HepG2 (cell line): ENCODE results near the gene MTHFR. TPM values are rescaled to one million over a fixed set of nuclear protein-coding genes. Genes with fewer than 3 reads are reported as not detected.

Experiments
- ATAC-seq: fragments of 200-7000 bp; cut with Tn5 transposase; 3 replicates; pipeline ENCODE4 v1.9.1; 2020; ENCODE audit warnings: mild to moderate bottlenecking, moderate library complexity
- BruUV-seq: library from RNA; stranded (reverse); fragments of 400-500 nt; replicated peaks from 2 replicates; lab custom pipeline; 2021; lab: Mats Ljungman, UMichigan
- CTCF ChIA-PET: fragments of 300-600 bp; formaldehyde crosslinking; extraction: SDS; loops from one replicate; lab custom pipeline; 2021; ENCODE audit warnings: low total read pairs, inconsistent platforms, low intra/inter-chr PET ratio; lab: Yijun Ruan, JAX
- POLR2A ChIA-PET: fragments of 350-600 bp; sonication (Branson Sonifier 250); formaldehyde crosslinking; loops from one replicate; lab custom pipeline; 2020; ENCODE audit warnings: antibody characterized with exemption, inconsistent platforms; lab: Yijun Ruan, JAX
- DNase-seq: peaks from one replicate; pipeline ENCODE4 v3.0.0-alpha.2; 2015; ENCODE audit warnings: low spot score
- FAIRE-seq: peaks from 3 replicates; lab custom pipeline; 2011; peaks lifted over from hg19 to GRCh38; lab: Jason Lieb, UNC
- H2AFZ ChIP-seq: one replicate; pipeline ENCODE4 v1.6.1; 2011; ENCODE audit warnings: low read length, inconsistent platforms
- H3K27ac ChIP-seq: fragments of 300-600 bp; 3 replicates; pipeline ENCODE4 v1.8.0; 2011; ENCODE audit warnings: mixed run types, mild to moderate bottlenecking, mixed read lengths, low read length, inconsistent platforms; ENCODE audit not compliant: insufficient read depth; ENCODE audit errors: extremely low read length
- H3K27me3 ChIP-seq, 2 experiments: fragments of 200-600 bp in 1 of 2; 2 replicates in 1 of 2; 3 replicates in 1 of 2; pipeline versions ENCODE4 v1.6.0 to v1.8.0; 2011; ENCODE audit warnings: low read length in 2 of 2, mild to moderate bottlenecking in 2 of 2, moderate library complexity in 2 of 2, inconsistent platforms in 1 of 2; ENCODE audit not compliant: insufficient read depth in 2 of 2, control insufficient read depth in 1 of 2
- H3K36me3 ChIP-seq, 2 experiments: fragments of 200-600 bp in 1 of 2; replicated peaks in 1 of 2; 2 replicates in 1 of 2; 3 replicates in 1 of 2; pipeline versions ENCODE4 v1.5.1 to v1.8.0; 2011; ENCODE audit warnings: low read length in 2 of 2, inconsistent platforms in 1 of 2; ENCODE audit not compliant: insufficient read depth in 2 of 2, control insufficient read depth in 1 of 2
- H3K4me1 ChIP-seq: 2 replicates; pipeline ENCODE4 v1.5.1; 2012; ENCODE audit warnings: low read length, inconsistent platforms; ENCODE audit not compliant: insufficient read depth
- H3K4me2 ChIP-seq: 2 replicates; pipeline ENCODE4 v1.6.0; 2011; ENCODE audit warnings: low read depth, low read length, inconsistent platforms
- H3K4me3 ChIP-seq, 3 experiments: fragments of 200-600 bp in 1 of 3; sonication (generic), shearing (Covaris generic) in 1 of 3; replicated peaks in 1 of 3; 2 replicates each; pipeline ENCODE4 v1.5.1; 2011 to 2016; ENCODE audit warnings: low read length in 3 of 3, inconsistent platforms in 2 of 3, low read depth in 2 of 3, mild to moderate bottlenecking in 2 of 3, control low read depth in 1 of 3, mixed read lengths in 1 of 3; ENCODE audit not compliant: insufficient read depth in 1 of 3
- H3K79me2 ChIP-seq: one replicate; pipeline ENCODE4 v1.6.1; 2011; ENCODE audit warnings: low read length, inconsistent platforms; ENCODE audit not compliant: insufficient read depth
- H3K9ac ChIP-seq: 2 replicates; pipeline ENCODE4 v1.6.0; 2011; ENCODE audit warnings: mild to moderate bottlenecking, low read depth, low read length, inconsistent platforms; ENCODE audit not compliant: insufficient read depth
- H3K9me3 ChIP-seq: 2 replicates; pipeline ENCODE4 v1.5.1; 2012; ENCODE audit warnings: mild to moderate bottlenecking, low read length
- H4K20me1 ChIP-seq: 2 replicates; pipeline ENCODE4 v1.6.0; 2011; ENCODE audit warnings: inconsistent platforms, mild to moderate bottlenecking, low read length, moderate library complexity; ENCODE audit not compliant: insufficient read depth
- POLR2G ChIP-seq: fragments of 200-400 bp; formaldehyde crosslinking; IDR thresholded peaks from 2 replicates; pipeline ENCODE4 v1.6.1; 2018; ENCODE audit warnings: mild to moderate bottlenecking, low read depth, low read length, moderate library complexity
- PRDM15 ChIP-seq: sonication (generic); formaldehyde crosslinking; IDR thresholded peaks from 2 replicates; pipeline ENCODE4 v1.4.0; 2020; ENCODE audit warnings: missing genetic modification reagents
- RARA ChIP-seq: IDR thresholded peaks from 2 replicates; pipeline ENCODE4 v1.6.1; 2016; ENCODE audit warnings: missing genetic modification reagents, missing compliant biosample characterization
- ZNF326 ChIP-seq: sonication (generic); formaldehyde crosslinking; IDR thresholded peaks from 2 replicates; pipeline ENCODE4 v1.4.0; 2020; ENCODE audit warnings: missing genetic modification reagents, borderline replicate concordance
- ZNF674 ChIP-seq: sonication (generic); formaldehyde crosslinking; IDR thresholded peaks from 2 replicates; pipeline ENCODE4 v1.5.0; 2020; ENCODE audit warnings: low read depth, mild to moderate bottlenecking, missing genetic modification reagents
- ZSCAN21 ChIP-seq: sonication (generic); formaldehyde crosslinking; IDR thresholded peaks from 2 replicates; pipeline ENCODE4 v1.8.0; 2022; ENCODE audit warnings: mild to moderate bottlenecking, missing genetic modification reagents, moderate library complexity, borderline replicate concordance
- WGBS: methylation state at CpG from one replicate; pipeline ENCODE4 v1.1.6; 2017; ENCODE audit warnings: low lambda C conversion rate; 5-methylcytosine and 5-hydroxymethylcytosine counted together
- in situ Hi-C: cut with HindIII; loops from 2 replicates; pipeline ENCODE4 v1.10.0; 2017; ENCODE audit warnings: low pct_unique_long_range_greater_than_20kb; ENCODE audit not compliant: extremely low pct_ligation_motif_present
- intact Hi-C: fragments of 100-400 bp; cut with micrococcal nuclease; formaldehyde crosslinking; loops from one replicate; pipeline ENCODE4 v1.10.0; 2022; ENCODE audit not compliant: unreplicated experiment
- polyA plus RNA-seq, 8 experiments: library from polyadenylated mRNA; depleted of rRNA in 3 of 8; stranded (reverse) in 7 of 8; unstranded in 1 of 8; fragments of >200 nt; fragmentation: Illumina TruSeq in 4 of 8; extraction: Trizol in 4 of 8; gene quantifications; 2 replicates each; pipeline versions ENCODE4 v1.2.1 to v1.2.3, GENCODE V29; 2011 to 2016; ENCODE audit warnings: low read depth in 4 of 8, missing spikeins in 1 of 8, mixed read lengths in 1 of 8; ENCODE audit not compliant: insufficient read depth in 1 of 8
- total RNA-seq, 5 experiments: library from RNA; depleted of rRNA; stranded (reverse); fragments of >200 nt; fragmentation: Illumina TruSeq; extraction: Trizol; gene quantifications; 2 replicates each; pipeline ENCODE4 v1.2.3, GENCODE V29; 2016; ENCODE audit warnings: low read depth in 1 of 5
- TF ChIP-seq, protein P1 (sequence below): sonication (generic); formaldehyde crosslinking; IDR thresholded peaks from 2 replicates; pipeline ENCODE4 v1.4.0; 2020; ENCODE audit warnings: missing genetic modification reagents; ENCODE audit errors: not compliant biosample characterization
- TF ChIP-seq, protein P2 (sequence below): sonication (generic); formaldehyde crosslinking; IDR thresholded peaks from 2 replicates; pipeline ENCODE4 v1.9.0; 2021; ENCODE audit warnings: mild to moderate bottlenecking, missing genetic modification reagents
- TF ChIP-seq, protein P3 (sequence below): sonication (generic); formaldehyde crosslinking; IDR thresholded peaks from 2 replicates; pipeline ENCODE4 v1.5.0; 2020; ENCODE audit warnings: mild to moderate bottlenecking, missing genetic modification reagents

MTHFR gene
- total and polyA plus RNA-seq, 2 of the 13 experiments (the other 11 are each of a cell fraction or from before 2014, with no cell fraction given), result 3.8 to 8.2 TPM

DNA sequence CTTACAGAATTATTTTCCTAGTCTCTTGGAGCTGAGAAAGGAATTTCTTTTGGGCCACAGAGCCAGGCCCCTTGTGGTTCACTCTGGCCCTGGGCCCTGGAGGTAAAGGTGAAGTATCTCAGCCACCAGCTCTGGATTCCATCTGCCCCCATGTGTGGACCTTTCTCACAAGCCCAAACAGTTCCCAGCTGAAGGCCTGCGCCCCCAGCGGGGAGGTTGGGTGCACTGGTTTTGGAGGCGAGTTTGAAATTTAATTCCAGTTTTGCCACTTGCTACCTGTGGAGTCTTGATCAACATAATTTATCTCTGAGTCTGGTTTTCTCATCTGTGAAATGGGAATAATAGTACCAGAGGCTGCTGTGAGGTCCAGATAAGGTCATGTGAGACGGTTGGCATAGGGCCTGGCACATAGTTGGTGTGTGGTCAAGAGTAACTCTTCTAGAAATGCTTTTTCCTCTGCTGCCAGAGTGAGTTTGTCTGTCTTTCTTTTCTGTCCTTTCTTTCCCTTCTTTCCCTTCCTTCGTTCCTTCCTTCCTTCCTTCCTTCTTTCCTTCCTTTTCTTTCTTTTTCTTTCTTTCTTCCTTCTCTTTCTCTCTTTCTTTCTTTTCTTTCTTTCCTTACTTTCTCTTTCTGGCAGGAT lies 63.7 kb downstream of the MTHFR start:
- H3K36me3 ChIP-seq, result peaks cover 0 to 1% of the 10 kb centered on the region in 2 experiments; a peak in 1 of 5 replicates
- no peaks in the 10 kb centered on the region for H3K79me2 ChIP-seq
- FAIRE-seq (no peak), ATAC-seq (no peak), DNase-seq (no peak)
- ChIA-PET CTCF (no interaction called here), POLR2A (no interaction called here)
- no peak for TF ChIP-seq PRDM15 (CRISPR knock-in tag)
- TF ChIP-seq, protein P1, sequence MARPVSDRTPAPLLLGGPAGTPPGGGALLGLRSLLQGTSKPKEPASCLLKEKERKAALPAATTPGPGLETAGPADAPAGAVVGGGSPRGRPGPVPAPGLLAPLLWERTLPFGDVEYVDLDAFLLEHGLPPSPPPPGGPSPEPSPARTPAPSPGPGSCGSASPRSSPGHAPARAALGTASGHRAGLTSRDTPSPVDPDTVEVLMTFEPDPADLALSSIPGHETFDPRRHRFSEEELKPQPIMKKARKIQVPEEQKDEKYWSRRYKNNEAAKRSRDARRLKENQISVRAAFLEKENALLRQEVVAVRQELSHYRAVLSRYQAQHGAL (CRISPR knock-in tag), result no peak
- no peak for TF ChIP-seq POLR2G
- no peak for TF ChIP-seq ZNF674 (CRISPR knock-in tag)
- TF ChIP-seq ZNF326 (CRISPR knock-in tag), result no peak
- TF ChIP-seq RARA (CRISPR knock-in tag), result no peak
- TF ChIP-seq, protein P2, sequence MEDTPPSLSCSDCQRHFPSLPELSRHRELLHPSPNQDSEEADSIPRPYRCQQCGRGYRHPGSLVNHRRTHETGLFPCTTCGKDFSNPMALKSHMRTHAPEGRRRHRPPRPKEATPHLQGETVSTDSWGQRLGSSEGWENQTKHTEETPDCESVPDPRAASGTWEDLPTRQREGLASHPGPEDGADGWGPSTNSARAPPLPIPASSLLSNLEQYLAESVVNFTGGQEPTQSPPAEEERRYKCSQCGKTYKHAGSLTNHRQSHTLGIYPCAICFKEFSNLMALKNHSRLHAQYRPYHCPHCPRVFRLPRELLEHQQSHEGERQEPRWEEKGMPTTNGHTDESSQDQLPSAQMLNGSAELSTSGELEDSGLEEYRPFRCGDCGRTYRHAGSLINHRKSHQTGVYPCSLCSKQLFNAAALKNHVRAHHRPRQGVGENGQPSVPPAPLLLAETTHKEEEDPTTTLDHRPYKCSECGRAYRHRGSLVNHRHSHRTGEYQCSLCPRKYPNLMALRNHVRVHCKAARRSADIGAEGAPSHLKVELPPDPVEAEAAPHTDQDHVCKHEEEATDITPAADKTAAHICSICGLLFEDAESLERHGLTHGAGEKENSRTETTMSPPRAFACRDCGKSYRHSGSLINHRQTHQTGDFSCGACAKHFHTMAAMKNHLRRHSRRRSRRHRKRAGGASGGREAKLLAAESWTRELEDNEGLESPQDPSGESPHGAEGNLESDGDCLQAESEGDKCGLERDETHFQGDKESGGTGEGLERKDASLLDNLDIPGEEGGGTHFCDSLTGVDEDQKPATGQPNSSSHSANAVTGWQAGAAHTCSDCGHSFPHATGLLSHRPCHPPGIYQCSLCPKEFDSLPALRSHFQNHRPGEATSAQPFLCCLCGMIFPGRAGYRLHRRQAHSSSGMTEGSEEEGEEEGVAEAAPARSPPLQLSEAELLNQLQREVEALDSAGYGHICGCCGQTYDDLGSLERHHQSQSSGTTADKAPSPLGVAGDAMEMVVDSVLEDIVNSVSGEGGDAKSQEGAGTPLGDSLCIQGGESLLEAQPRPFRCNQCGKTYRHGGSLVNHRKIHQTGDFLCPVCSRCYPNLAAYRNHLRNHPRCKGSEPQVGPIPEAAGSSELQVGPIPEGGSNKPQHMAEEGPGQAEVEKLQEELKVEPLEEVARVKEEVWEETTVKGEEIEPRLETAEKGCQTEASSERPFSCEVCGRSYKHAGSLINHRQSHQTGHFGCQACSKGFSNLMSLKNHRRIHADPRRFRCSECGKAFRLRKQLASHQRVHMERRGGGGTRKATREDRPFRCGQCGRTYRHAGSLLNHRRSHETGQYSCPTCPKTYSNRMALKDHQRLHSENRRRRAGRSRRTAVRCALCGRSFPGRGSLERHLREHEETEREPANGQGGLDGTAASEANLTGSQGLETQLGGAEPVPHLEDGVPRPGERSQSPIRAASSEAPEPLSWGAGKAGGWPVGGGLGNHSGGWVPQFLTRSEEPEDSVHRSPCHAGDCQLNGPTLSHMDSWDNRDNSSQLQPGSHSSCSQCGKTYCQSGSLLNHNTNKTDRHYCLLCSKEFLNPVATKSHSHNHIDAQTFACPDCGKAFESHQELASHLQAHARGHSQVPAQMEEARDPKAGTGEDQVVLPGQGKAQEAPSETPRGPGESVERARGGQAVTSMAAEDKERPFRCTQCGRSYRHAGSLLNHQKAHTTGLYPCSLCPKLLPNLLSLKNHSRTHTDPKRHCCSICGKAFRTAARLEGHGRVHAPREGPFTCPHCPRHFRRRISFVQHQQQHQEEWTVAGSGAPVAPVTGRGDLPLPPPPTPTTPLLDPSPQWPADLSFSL (CRISPR knock-in tag), result no peak
- TF ChIP-seq, protein P3, sequence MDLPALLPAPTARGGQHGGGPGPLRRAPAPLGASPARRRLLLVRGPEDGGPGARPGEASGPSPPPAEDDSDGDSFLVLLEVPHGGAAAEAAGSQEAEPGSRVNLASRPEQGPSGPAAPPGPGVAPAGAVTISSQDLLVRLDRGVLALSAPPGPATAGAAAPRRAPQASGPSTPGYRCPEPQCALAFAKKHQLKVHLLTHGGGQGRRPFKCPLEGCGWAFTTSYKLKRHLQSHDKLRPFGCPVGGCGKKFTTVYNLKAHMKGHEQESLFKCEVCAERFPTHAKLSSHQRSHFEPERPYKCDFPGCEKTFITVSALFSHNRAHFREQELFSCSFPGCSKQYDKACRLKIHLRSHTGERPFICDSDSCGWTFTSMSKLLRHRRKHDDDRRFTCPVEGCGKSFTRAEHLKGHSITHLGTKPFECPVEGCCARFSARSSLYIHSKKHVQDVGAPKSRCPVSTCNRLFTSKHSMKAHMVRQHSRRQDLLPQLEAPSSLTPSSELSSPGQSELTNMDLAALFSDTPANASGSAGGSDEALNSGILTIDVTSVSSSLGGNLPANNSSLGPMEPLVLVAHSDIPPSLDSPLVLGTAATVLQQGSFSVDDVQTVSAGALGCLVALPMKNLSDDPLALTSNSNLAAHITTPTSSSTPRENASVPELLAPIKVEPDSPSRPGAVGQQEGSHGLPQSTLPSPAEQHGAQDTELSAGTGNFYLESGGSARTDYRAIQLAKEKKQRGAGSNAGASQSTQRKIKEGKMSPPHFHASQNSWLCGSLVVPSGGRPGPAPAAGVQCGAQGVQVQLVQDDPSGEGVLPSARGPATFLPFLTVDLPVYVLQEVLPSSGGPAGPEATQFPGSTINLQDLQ (CRISPR knock-in tag), result no peak
- TF ChIP-seq ZSCAN21, result no peak
- H3K4me2 ChIP-seq, result no peak overlapping the region
- H4K20me1 ChIP-seq, result no peaks in the 10 kb centered on the region
- H2AFZ ChIP-seq, result no peak overlapping the region
- intact Hi-C loops, result no loop called here
- H3K9ac ChIP-seq, result no peak overlapping the region
- in situ Hi-C loops, result no loop called here
- H3K4me1 ChIP-seq, result peaks cover 24% of the 10 kb centered on the region
- BruUV-seq, result no TSS peak
- no peak overlapping the region for H3K4me3 ChIP-seq
- H3K27me3 ChIP-seq, result no peaks in the 10 kb centered on the region
- H3K9me3 ChIP-seq, result no peaks in the 10 kb centered on the region
- no peak overlapping the region for H3K27ac ChIP-seq
- WGBS, result 95% methylated on average over 4 of the region's 5 CpGs
